Measurements from ENCODE around the gene NUP107. TPM values are rescaled to one million over a fixed set of nuclear protein-coding genes. Genes with fewer than 3 reads are reported as not detected.

NUP107 gene
- polyA plus RNA-seq, 2 of the 4 experiments (the other 2 are of a cell fraction), result 78.5 to 194 TPM

GRCh38 chr12:68667291-68667690 is 19.5 kb upstream of the NUP107 start:
- Histone ChIP-seq H3K4me1 (no peaks in the 10 kb centered on the region), H3K4me2 (no peak overlapping the region), H3K4me3 (no peak overlapping the region), H3K27ac (no peak overlapping the region), H3K9me3 (no peaks in the 10 kb centered on the region)
- ATAC-seq (no peak), FAIRE-seq (no peak), DNase-seq (ENCODE audit: low read depth in 1 of 2, low spot score in 1 of 2) (no peak)
- no peak for TF ChIP-seq E2F6 (IDR thresholded peaks at IDR 0.05; ENCODE audit: borderline replicate concordance, low read depth)
- no peak for TF ChIP-seq HOXA7 (CRISPR knock-in tag; IDR thresholded peaks at IDR 0.05)
- TF ChIP-seq EHMT2 (IDR thresholded peaks at IDR 0.05; ENCODE audit: low read depth), result no peak
- no peak for TF ChIP-seq CHD4 (IDR thresholded peaks at IDR 0.05; ENCODE audit: borderline replicate concordance)
- CTCF ChIA-PET, result interaction anchor here (0.9 kb wide), 1 partner anchor 14 kb away, joined by 3 read pairs; no protein-coding TSS in a partner anchor
- POLR2A ChIA-PET, result no interaction called here
- 91% methylated on average over 1 of the region's 1 CpG for WGBS (ENCODE audit: missing lambda C conversion rate)

GRCh38 chr12:68667896-68668295 is 18.9 kb upstream of the NUP107 start:
- H3K9me3 ChIP-seq, result no peaks in the 10 kb centered on the region
- no peak overlapping the region for H3K4me2 ChIP-seq
- ChIA-PET CTCF (interaction anchor here (0.9 kb wide), 1 partner anchor 14 kb away, joined by 3 read pairs; no protein-coding TSS in a partner anchor), POLR2A (no interaction called here)
- ATAC-seq, result peak; percentile 34 to 37; a peak in 3 of 6 replicates
- TF ChIP-seq JUN (IDR thresholded peaks at IDR 0.05), result no peak
- TF ChIP-seq NR3C1 (IDR thresholded peaks at IDR 0.05), result no peak
- no peak for TF ChIP-seq BHLHE40 (IDR thresholded peaks at IDR 0.05; ENCODE audit: low read depth, low read length)
- WGBS (ENCODE audit: missing lambda C conversion rate), result 94% methylated on average over 1 of the region's 1 CpG
- DNase-seq (ENCODE audit: low read depth in 1 of 2, low spot score in 1 of 2), result no peak
- no peaks in the 10 kb centered on the region for H3K4me1 ChIP-seq
- no peak overlapping the region for H3K27ac ChIP-seq
- no peak for FAIRE-seq
- no peak overlapping the region for H3K4me3 ChIP-seq

- no peaks in the 10 kb centered on the region for H3K9me3 ChIP-seq
- TF ChIP-seq FOSL2 (IDR thresholded peaks at IDR 0.05) (no peak), FOSL2 (CRISPR knock-in tag; IDR thresholded peaks at IDR 0.05) (no peak), HOXB13 (CRISPR knock-in tag; IDR thresholded peaks at IDR 0.05; ENCODE audit: low read depth) (no peak), RARB (CRISPR knock-in tag; IDR thresholded peaks at IDR 0.05) (no peak), TFCP2L1 (CRISPR knock-in tag; IDR thresholded peaks at IDR 0.05) (no peak), RNF2 (IDR thresholded peaks at IDR 0.05; ENCODE audit: borderline replicate concordance, low read depth) (no peak), ZC3H11A (IDR thresholded peaks at IDR 0.05) (no peak)
- POLR2A ChIA-PET, result no interaction called here
- no peak overlapping the region for H3K4me2 ChIP-seq
- WGBS (ENCODE audit: missing lambda C conversion rate), result 77% methylated on average over 4 of the region's 4 CpGs
- peak; percentile 18 for FAIRE-seq
- CTCF ChIA-PET, result interaction anchor here (0.6 kb wide), 1 partner anchor 325 kb away, joined by 3 read pairs; no protein-coding TSS in a partner anchor
- no peak for ATAC-seq
- no peak overlapping the region for H3K4me3 ChIP-seq
- no peak for DNase-seq (ENCODE audit: low read depth in 1 of 2, low spot score in 1 of 2)
- no peaks in the 10 kb centered on the region for H3K4me1 ChIP-seq
- no peak overlapping the region for H3K27ac ChIP-seq
Measured at GRCh38 chr12:68671179-68671578, 15.6 kb upstream of the NUP107 start.

- POLR2A ChIA-PET, result no interaction called here
- DNase-seq (ENCODE audit: low read depth in 1 of 2, low spot score in 1 of 2) (no peak), ATAC-seq (no peak), FAIRE-seq (no peak)
- H3K4me2 ChIP-seq, result no peak overlapping the region
- H3K9me3 ChIP-seq, result no peaks in the 10 kb centered on the region
- peaks cover 7% of the 10 kb centered on the region for H3K4me1 ChIP-seq
- CTCF ChIA-PET, result interaction anchor here (3.0 kb wide), 1 partner anchor 9 kb away, joined by 6 read pairs; no protein-coding TSS in a partner anchor
- no peak overlapping the region for H3K27ac ChIP-seq
- H3K4me3 ChIP-seq, result no peak overlapping the region
- 79% methylated on average over 4 of the region's 4 CpGs for WGBS (ENCODE audit: missing lambda C conversion rate)
- TF ChIP-seq NFE2L2 (conservative IDR thresholded peaks at IDR 0.05; ENCODE audit: low read length), result no peak
- no peak for TF ChIP-seq EP300 (IDR thresholded peaks at IDR 0.05)
- TF ChIP-seq RAD21 (conservative IDR thresholded peaks at IDR 0.05 in 1 of 2, IDR thresholded peaks at IDR 0.05 in 1 of 2), result no peak
- no peak for TF ChIP-seq HDAC2 (IDR thresholded peaks at IDR 0.05)
- no peak for TF ChIP-seq RCOR1 (IDR thresholded peaks at IDR 0.05; ENCODE audit: low read depth, low read length)
- TF ChIP-seq TP53 (CRISPR knock-in tag; IDR thresholded peaks at IDR 0.05), result no peak
- TF ChIP-seq HMGXB4 (CRISPR knock-in tag; IDR thresholded peaks at IDR 0.05; ENCODE audit: borderline replicate concordance), result no peak
- no peak for TF ChIP-seq POLR2A (IDR thresholded peaks at IDR 0.05; ENCODE audit: low read length)
- no peak for TF ChIP-seq HOXB13 (CRISPR knock-in tag; IDR thresholded peaks at IDR 0.05; ENCODE audit: low read depth)
- TF ChIP-seq ZFP36 (IDR thresholded peaks at IDR 0.05; ENCODE audit: borderline replicate concordance, partially characterized antibody), result no peak
- no peak for TF ChIP-seq E2F6 (IDR thresholded peaks at IDR 0.05; ENCODE audit: borderline replicate concordance, low read depth)
- no peak for TF ChIP-seq JUNB (IDR thresholded peaks at IDR 0.05)
- no peak for TF ChIP-seq BCL3 (IDR thresholded peaks at IDR 0.05)
- TF ChIP-seq USF2 (IDR thresholded peaks at IDR 0.05), result no peak
- TF ChIP-seq RFX5 (IDR thresholded peaks at IDR 0.05), result no peak
Measured at GRCh38 chr12:68673788-68674187, 13.0 kb upstream of the NUP107 start.
